ENCODE results near the gene PAMR1.
A peak's percentile ranks its signal among the peaks of the same experiment; 100 is the strongest.

The PAMR1 gene

GRCh38 chr11:35525501-35526175, at the start of gene PAMR1:
Gene PAMR1 (minus strand): TSS chr11:35525616. CDS start chr11:35525585, 31 bp downstream.
- peak within 1 kb of the TSS; percentile 76 for H3K4me3 ChIP-seq (ENCODE audit: low read length)
- peak within 1 kb of the TSS; percentile 67 for H3K9ac ChIP-seq (ENCODE audit: low read length)
- no peaks in the 10 kb centered on the region for H3K27me3 ChIP-seq (replicated peaks; ENCODE audit: control insufficient read depth, insufficient read depth, low read length)
- H3K4me1 ChIP-seq (ENCODE audit: control insufficient read depth, insufficient read depth, low read length): peaks cover 43% of the 10 kb centered on the region
- no peaks in the 10 kb centered on the region for H3K36me3 ChIP-seq (ENCODE audit: control insufficient read depth, insufficient read depth, low read length, severe bottlenecking)
- peak; percentile 93 for DNase-seq (ENCODE audit: low read depth)
- no peaks in the 10 kb centered on the region for H3K9me3 ChIP-seq (ENCODE audit: control insufficient read depth, low read length)

GRCh38 chr11:35571696-35572095, 46.3 kb upstream of the PAMR1 start:
- H3K9me3 ChIP-seq (ENCODE audit: control insufficient read depth, low read length): peaks cover 5% of the 10 kb centered on the region
- H3K9ac ChIP-seq (ENCODE audit: low read length): no peak overlapping the region
- H3K4me1 ChIP-seq (ENCODE audit: control insufficient read depth, insufficient read depth, low read length): no peaks in the 10 kb centered on the region
- H3K36me3 ChIP-seq (ENCODE audit: control insufficient read depth, insufficient read depth, low read length, severe bottlenecking): no peaks in the 10 kb centered on the region
- DNase-seq (ENCODE audit: low read depth): no peak
- H3K4me3 ChIP-seq (ENCODE audit: low read length): no peak overlapping the region
- no peaks in the 10 kb centered on the region for H3K27me3 ChIP-seq (replicated peaks; ENCODE audit: control insufficient read depth, insufficient read depth, low read length)

- H3K4me3 ChIP-seq (ENCODE audit: low read length): no peak overlapping the region
These were observed 42.5 kb upstream of the PAMR1 start for GRCh38 chr11:35567737-35568465.

GRCh38 chr11:35566885-35567284, 41.5 kb upstream of the PAMR1 start:
- H3K4me1 ChIP-seq (ENCODE audit: control insufficient read depth, insufficient read depth, low read length): peaks cover 24% of the 10 kb centered on the region
- no peaks in the 10 kb centered on the region for H3K36me3 ChIP-seq (ENCODE audit: control insufficient read depth, insufficient read depth, low read length, severe bottlenecking)
- H3K9ac ChIP-seq (ENCODE audit: low read length): no peak overlapping the region
- no peak for DNase-seq (ENCODE audit: low read depth)
- H3K27me3 ChIP-seq (replicated peaks; ENCODE audit: control insufficient read depth, insufficient read depth, low read length): no peaks in the 10 kb centered on the region
- H3K9me3 ChIP-seq (ENCODE audit: control insufficient read depth, low read length): peaks cover 5% of the 10 kb centered on the region
- H3K4me3 ChIP-seq (ENCODE audit: low read length): no peak overlapping the region

More at GRCh38 chr11:35567737-35568465, 42.5 kb upstream of the PAMR1 start:
- no peaks in the 10 kb centered on the region for H3K36me3 ChIP-seq (ENCODE audit: control insufficient read depth, insufficient read depth, low read length, severe bottlenecking)
- peaks cover 24% of the 10 kb centered on the region for H3K4me1 ChIP-seq (ENCODE audit: control insufficient read depth, insufficient read depth, low read length)
- H3K9ac ChIP-seq (ENCODE audit: low read length): no peak overlapping the region
- DNase-seq (ENCODE audit: low read depth): no peak
- no peaks in the 10 kb centered on the region for H3K27me3 ChIP-seq (replicated peaks; ENCODE audit: control insufficient read depth, insufficient read depth, low read length)
- peaks cover 5% of the 10 kb centered on the region for H3K9me3 ChIP-seq (ENCODE audit: control insufficient read depth, low read length)

GRCh38 chr11:35566181-35566580, 40.8 kb upstream of the PAMR1 start:
- DNase-seq (ENCODE audit: low read depth): no peak
- Histone ChIP-seq H3K4me3 (ENCODE audit: low read length) (no peak overlapping the region), H3K9ac (ENCODE audit: low read length) (no peak overlapping the region), H3K4me1 (ENCODE audit: control insufficient read depth, insufficient read depth, low read length) (peaks cover 24% of the 10 kb centered on the region), H3K9me3 (ENCODE audit: control insufficient read depth, low read length) (peaks cover 5% of the 10 kb centered on the region), H3K36me3 (ENCODE audit: control insufficient read depth, insufficient read depth, low read length, severe bottlenecking) (no peaks in the 10 kb centered on the region), H3K27me3 (replicated peaks; ENCODE audit: control insufficient read depth, insufficient read depth, low read length) (no peaks in the 10 kb centered on the region)

GRCh38 chr11:35564245-35564595, 38.8 kb upstream of the PAMR1 start:
- Histone ChIP-seq H3K4me1 (ENCODE audit: control insufficient read depth, insufficient read depth, low read length) (peaks cover 25% of the 10 kb centered on the region), H3K9ac (ENCODE audit: low read length) (no peak overlapping the region), H3K9me3 (ENCODE audit: control insufficient read depth, low read length) (peaks cover 5% of the 10 kb centered on the region), H3K4me3 (ENCODE audit: low read length) (no peak overlapping the region), H3K27me3 (replicated peaks; ENCODE audit: control insufficient read depth, insufficient read depth, low read length) (no peaks in the 10 kb centered on the region), H3K36me3 (ENCODE audit: control insufficient read depth, insufficient read depth, low read length, severe bottlenecking) (no peaks in the 10 kb centered on the region)
- DNase-seq (ENCODE audit: low read depth): no peak

GRCh38 chr11:35563484-35564244, 38.2 kb upstream of the PAMR1 start:
- no peak overlapping the region for H3K9ac ChIP-seq (ENCODE audit: low read length)
- peaks cover 30% of the 10 kb centered on the region for H3K4me1 ChIP-seq (ENCODE audit: control insufficient read depth, insufficient read depth, low read length)
- no peaks in the 10 kb centered on the region for H3K36me3 ChIP-seq (ENCODE audit: control insufficient read depth, insufficient read depth, low read length, severe bottlenecking)
- H3K27me3 ChIP-seq (replicated peaks; ENCODE audit: control insufficient read depth, insufficient read depth, low read length): no peaks in the 10 kb centered on the region
- H3K4me3 ChIP-seq (ENCODE audit: low read length): peak overlapping the region; percentile 53
- peak; percentile 81 for DNase-seq (ENCODE audit: low read depth)
- H3K9me3 ChIP-seq (ENCODE audit: control insufficient read depth, low read length): peaks cover 2% of the 10 kb centered on the region

GRCh38 chr11:35559949-35560348, 34.5 kb upstream of the PAMR1 start:
- H3K36me3 ChIP-seq (ENCODE audit: control insufficient read depth, insufficient read depth, low read length, severe bottlenecking): no peaks in the 10 kb centered on the region
- no peaks in the 10 kb centered on the region for H3K9me3 ChIP-seq (ENCODE audit: control insufficient read depth, low read length)
- peaks cover 23% of the 10 kb centered on the region for H3K4me1 ChIP-seq (ENCODE audit: control insufficient read depth, insufficient read depth, low read length)
- DNase-seq (ENCODE audit: low read depth): no peak
- no peaks in the 10 kb centered on the region for H3K27me3 ChIP-seq (replicated peaks; ENCODE audit: control insufficient read depth, insufficient read depth, low read length)
- H3K9ac ChIP-seq (ENCODE audit: low read length): no peak overlapping the region
- H3K4me3 ChIP-seq (ENCODE audit: low read length): no peak overlapping the region

GRCh38 chr11:35558513-35558912, 33.1 kb upstream of the PAMR1 start:
- no peaks in the 10 kb centered on the region for H3K9me3 ChIP-seq (ENCODE audit: control insufficient read depth, low read length)

GRCh38 chr11:35555488-35555887, 30.1 kb upstream of the PAMR1 start:
- Histone ChIP-seq H3K4me3 (ENCODE audit: low read length) (no peak overlapping the region), H3K9ac (ENCODE audit: low read length) (no peak overlapping the region), H3K27me3 (replicated peaks; ENCODE audit: control insufficient read depth, insufficient read depth, low read length) (no peaks in the 10 kb centered on the region), H3K9me3 (ENCODE audit: control insufficient read depth, low read length) (no peaks in the 10 kb centered on the region), H3K36me3 (ENCODE audit: control insufficient read depth, insufficient read depth, low read length, severe bottlenecking) (no peaks in the 10 kb centered on the region), H3K4me1 (ENCODE audit: control insufficient read depth, insufficient read depth, low read length) (peaks cover 9% of the 10 kb centered on the region)
- DNase-seq (ENCODE audit: low read depth): no peak

More at GRCh38 chr11:35558513-35558912, 33.1 kb upstream of the PAMR1 start:
- H3K4me3 ChIP-seq (ENCODE audit: low read length): no peak overlapping the region
- H3K36me3 ChIP-seq (ENCODE audit: control insufficient read depth, insufficient read depth, low read length, severe bottlenecking): no peaks in the 10 kb centered on the region
- H3K9ac ChIP-seq (ENCODE audit: low read length): no peak overlapping the region
- H3K27me3 ChIP-seq (replicated peaks; ENCODE audit: control insufficient read depth, insufficient read depth, low read length): no peaks in the 10 kb centered on the region
- peak; percentile 34 for DNase-seq (ENCODE audit: low read depth)
- peaks cover 14% of the 10 kb centered on the region for H3K4me1 ChIP-seq (ENCODE audit: control insufficient read depth, insufficient read depth, low read length)
